GM18508 (cell line): ENCODE results near the gene GLB1L2.
"Not testable (repeated sequence)": the region's sequence is repeated elsewhere in the genome, so short reads cannot be mapped to it uniquely, and the experiment has no call there.

Experiments used
- ATAC-seq: cut with Tn5 transposase; IDR thresholded peaks from one replicate; pipeline ENCODE4 v1.9.1; 2021; ENCODE audit warnings: moderate number of reproducible peaks; ENCODE audit not compliant: insufficient read depth, unreplicated experiment

Gene GLB1L2

DNA sequence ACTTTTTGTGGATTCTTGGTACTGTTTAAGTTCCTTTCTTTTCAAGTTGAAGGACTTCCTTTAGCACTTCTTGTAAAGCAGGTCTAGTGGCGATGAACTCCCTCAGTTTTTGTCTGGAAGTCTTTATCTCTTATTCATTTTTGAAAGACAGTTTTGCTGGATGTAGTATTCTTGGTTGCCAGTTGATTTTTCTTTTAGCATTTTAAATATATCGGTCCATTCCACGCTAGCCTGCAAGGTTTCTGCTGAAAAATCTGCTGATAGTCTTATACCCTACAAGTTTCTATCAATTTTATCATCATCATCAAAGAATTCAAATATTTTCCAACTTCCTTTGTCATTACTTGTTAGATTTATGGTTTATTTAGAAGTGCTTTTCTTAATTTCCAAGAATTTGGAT, 14.7 kb upstream of the GLB1L2 start:
- no peak for ATAC-seq

DNA sequence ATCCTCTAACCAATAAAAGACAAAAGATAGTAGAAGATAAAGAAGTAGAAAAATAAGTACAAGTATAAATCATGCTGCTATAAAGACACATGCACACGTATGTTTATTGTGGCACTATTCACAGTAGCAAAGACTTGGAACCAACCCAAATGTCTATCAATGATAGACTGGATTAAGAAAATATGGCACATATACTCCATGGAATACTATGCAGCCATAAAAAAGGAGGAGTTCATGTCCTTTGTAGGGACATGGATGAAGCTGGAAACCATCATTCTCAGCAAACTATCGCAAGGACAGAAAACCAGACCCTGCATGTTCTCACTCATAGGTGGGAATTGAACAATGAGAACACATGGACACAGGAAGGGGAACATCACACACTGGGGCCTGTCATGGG, 10.4 kb upstream of the GLB1L2 start:
- ATAC-seq, result not testable (repeated sequence)

DNA sequence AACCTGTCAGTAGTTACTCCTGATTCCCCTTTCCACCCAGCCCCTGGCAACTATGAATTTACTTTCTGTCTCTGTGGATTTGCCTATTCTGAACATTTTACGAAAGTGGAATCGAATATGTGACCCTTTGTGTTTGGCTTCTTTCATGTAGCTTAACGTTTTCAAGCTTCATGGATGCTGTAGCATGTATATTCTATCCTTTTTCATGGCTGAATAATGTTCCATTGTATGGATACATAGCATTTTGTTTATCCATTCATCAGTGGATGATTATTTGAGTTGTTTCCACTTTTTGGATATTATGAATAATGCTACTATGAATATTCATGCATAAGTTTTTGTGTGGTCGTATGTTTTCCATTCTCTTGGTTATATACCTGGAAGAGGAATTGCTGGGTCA, 9.2 kb upstream of the GLB1L2 start:
- ATAC-seq, result no peak

DNA sequence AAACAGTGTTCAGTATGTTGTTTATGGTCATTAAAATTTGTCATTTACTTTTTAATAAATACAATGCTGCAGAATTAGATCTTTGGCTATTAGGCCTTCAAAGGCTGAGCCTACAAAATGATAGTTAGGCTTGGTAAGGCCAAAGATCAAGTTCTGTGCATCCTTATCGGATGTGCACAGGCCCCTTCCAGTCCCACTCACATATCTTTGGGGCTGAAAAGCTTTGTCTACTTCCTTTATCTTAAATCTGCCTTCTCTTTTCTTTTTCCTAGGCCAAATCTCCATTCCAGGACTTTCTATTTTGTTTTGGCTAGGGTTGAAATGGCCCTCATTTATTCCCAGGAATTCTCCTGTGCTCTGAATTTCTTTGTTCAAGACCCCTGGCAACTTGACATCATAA, 3.4 kb upstream of the GLB1L2 start:
- no peak for ATAC-seq

DNA sequence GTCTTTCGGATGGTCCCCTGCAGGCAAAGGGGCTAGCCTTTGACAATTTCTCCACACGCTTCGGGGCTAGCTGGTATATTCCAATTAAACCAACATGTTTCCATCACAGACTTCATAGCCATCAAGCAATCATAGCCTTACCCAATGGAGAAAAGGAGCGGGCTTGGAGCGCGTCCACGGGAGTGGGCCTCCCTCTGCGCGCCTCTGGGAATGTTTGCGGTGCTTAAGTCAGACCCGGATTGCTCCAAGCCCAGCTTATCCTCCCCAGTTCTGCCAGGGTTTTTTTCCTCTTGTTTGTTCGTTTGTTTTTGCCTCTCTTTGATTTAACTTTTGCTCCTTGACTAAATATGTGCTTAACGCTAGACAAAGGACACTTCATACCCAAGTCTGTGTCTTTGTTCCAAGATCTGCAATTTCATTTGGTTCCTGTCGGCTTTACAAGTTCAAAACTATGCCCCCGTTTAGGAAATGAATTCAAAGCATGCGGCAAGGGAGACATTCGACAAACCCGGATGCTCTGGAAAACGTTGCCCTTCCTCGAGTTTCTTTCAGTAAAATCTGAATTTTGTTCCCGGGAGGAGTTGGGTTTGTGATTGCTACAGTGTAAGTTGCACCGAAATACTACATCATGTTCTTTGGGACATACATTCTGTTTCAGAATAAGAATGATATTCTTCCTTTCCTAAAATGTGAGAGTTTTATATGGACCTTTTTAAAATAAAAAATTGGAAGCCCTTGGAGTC, 1.0 kb upstream of the GLB1L2 start:
- ATAC-seq, result no peak

DNA sequence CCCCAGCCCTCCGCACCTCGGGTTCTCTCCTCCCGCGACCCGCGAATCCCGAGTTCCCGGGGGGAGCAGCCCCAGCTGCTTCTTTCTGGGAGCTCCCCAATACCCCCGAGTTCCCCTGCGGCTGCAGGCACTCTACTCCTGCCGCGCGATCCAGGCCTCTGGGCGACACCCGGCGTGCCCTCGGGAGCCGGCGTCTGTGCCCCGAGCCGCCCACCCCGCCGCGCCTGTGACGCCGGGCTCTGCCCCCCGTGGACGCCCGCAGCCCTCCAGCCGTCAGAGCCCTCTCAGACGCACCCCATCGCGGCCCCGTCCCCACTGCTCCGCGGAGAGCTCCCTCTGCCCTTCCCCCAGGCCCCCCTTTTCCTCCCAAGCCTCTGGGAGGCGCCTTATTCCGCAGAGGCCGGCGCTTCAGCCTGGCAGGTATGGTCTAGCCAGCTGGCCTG, 422 bp downstream of the GLB1L2 start:
- no peak for ATAC-seq

DNA sequence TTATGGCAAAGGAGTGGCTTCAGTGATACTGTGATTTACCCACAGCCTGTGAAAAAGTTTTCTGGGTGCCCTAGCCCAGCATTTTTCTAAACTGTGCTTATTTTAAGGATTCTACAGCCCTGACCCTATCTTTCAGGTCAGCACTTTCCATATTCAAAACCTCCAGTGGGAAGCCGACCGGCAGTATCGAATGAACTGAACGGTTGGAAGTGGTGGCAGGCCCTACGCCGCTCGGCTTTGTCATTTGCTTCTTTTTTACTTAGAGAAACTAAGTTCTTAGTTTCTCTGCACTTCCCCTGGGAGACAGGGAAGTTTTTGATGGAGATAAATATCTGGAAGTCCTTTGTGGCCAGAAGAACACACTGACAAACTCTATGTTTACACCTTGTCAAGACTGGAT, 994 bp downstream of the GLB1L2 start:
- ATAC-seq, result no peak

DNA sequence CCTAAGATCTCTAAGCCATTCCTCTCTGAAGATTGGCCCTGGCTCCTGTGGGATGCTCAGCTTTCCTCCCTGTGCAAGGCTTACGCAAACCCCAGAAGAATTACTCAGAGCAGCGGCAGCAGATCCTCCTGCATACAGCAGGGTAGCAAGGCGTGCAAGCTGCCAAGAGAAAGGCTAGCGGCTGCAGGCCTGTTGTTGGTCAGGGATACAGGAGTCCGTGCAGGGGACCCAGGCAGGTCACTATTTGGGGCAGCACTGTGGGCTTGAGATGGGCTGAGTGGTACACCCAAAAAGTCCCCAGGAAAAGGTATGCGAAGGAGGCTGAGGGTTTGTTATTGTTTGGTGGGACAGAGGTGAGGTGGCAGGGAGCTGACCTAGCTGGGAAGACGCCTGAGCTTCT, 1.5 kb downstream of the GLB1L2 start:
- no peak for ATAC-seq

DNA sequence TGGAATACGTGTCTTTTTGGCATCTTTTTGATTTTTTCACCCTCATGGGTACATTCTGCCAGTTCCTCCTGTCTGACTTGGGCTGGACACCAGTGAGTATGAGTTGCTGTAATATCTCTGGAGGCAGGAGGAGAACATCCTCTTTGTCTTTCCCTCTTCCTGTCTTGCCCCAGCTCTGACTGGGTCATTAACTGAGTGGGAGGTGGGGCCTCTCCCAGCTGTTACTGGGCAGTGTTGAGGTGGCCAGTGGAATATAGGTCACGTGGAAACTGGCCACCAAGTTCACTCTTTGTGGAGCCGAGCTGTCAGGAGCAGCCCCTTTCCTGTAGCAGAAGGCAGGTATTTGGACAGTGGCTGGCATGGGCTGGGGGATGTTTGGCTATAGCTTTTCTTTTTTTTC, 2.2 kb downstream of the GLB1L2 start:
- no peak for ATAC-seq

DNA sequence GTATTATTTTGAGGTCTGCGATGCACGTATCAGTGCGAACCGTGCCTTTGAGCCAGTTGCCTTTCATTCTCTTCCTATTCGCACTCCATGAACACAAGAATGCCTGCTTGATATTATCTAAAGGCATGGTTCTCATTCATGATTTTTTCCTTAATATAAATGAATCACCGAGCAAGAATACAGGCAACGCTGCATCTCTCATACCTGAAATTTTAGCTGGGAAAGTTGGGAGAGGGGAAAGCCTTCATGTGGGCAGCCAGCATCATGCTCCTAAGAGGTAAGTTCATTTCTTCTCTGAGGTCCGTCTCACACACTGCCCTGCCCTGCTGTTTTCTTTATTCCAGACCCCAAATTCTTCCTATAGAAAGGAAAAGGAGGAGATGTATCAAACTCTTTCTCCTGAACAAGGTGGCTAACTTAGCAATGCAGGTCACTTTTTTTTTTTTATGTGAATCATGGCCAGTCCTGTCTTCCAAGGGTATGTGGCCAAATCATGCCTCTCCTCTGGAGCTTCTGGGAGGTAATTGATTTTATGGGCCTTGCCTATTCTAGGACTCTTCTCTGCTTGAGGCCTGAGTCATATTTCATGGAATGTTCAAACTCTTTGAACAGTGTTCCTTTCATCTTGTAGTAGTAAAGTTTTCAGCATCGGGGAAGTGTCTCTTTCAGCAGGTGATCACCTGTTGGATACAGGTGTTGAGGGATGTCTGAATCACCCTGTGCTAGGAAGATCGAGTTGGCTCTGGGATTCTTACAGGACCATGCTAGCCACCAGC, 3.2 kb downstream of the GLB1L2 start:
- no peak for ATAC-seq

DNA sequence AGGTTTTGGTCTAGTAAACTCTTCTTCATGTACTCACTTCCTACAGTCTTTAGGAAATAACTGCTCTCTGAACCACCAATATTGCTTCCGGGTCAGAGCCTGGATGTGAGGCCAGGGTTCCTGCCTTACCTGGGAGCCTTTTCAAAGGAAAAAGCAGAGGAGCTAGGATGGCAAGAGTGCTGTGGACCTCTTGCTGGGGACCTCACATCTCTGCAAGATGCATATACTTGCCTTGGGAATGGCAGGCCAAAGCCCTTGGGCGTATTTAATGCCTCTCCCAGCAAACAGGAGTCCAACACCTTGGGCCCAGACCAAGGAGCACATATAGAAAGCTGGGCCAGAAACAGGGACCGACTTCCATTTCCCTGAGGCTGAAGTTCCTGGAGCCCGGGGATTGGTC, 5.3 kb downstream of the GLB1L2 start:
- no peak for ATAC-seq

DNA sequence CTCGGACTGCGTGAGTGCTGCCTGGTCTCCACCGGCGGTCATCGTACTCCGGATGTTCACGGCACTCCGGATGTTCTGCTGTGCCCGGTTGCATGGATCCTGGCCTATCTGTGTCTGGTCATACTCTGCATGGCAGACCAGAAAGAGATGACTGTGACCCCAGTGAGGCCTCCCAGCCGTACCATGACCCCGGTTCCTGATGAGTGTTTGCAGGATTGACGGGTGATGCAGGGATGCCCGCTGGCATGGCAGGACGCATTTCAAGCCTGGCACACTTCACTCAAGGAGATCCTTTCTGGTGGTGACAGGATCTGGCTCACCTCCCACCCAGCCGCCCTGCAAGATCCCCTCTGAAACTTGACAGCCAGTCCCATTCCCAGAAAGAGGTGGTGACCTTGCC, 6.3 kb downstream of the GLB1L2 start:
- ATAC-seq, result no peak

DNA sequence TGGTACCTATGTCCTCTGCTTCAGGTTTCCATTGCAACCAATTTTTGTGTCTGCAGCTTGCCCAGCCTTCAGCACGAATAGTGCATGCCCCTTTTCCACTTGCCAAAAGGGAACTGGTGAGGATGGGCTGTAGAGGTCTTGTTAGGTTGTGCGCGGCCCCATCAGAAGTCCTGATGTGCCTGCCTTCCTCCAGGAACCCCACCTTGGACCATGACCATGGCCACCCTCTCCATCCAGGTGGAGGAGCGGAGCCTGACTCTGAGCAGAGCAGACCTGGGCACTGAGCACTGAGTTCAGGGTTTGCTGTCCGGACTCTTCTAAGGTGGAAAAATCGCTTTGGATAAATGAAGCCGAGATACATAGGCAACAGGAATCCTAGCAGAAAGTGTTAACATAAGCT, 6.9 kb downstream of the GLB1L2 start:
- no peak for ATAC-seq

DNA sequence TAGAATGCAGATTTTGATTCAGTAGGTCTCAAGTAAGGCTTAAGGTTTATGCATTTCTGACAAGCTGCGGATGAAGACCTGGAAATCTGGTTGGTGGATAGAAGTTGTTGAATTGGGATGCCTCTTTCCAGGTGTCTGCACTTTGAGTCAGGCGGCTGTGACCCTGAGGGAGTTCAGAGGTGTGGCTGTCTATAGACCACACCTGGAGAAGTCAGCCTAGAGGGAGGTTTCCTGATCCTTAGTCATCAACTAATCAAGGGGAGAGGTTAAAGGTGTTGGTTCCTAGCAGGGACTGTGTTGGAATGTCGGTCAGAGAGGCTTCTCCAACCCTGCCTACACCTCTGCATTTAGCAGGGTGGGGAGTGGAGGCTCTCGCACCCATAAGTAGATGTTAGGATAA, 8.0 kb downstream of the GLB1L2 start:
- no peak for ATAC-seq

DNA sequence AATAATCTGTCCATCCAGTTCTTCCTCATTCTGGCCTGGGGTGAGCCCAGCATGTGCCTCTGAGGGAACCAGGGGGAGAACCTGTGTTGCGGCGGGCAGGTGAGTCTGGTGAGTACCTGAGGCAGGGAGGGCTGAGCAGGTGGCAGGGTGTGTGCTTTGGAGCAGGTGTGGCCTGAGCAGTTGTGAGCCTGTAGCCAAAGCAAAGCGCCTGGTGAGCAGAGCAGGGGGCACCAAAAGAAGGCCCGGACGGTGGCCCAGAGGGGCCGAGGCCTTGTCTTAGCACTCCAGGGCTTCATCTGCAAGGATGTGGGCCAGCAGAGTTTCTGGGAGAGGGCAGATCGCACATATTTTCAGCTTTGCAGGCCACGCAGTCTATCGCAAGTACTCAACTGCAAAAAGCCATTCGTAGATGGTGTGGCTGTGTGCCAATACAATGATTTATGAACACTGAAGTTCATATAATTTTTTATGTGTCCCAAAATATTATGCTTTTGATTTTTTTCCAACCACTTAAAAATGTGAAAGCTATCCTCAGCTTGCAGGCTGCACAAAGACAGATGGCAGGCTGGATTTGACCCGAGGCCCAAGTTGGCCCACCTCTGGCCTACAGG, 8.7 kb downstream of the GLB1L2 start:
- ATAC-seq, result no peak

DNA sequence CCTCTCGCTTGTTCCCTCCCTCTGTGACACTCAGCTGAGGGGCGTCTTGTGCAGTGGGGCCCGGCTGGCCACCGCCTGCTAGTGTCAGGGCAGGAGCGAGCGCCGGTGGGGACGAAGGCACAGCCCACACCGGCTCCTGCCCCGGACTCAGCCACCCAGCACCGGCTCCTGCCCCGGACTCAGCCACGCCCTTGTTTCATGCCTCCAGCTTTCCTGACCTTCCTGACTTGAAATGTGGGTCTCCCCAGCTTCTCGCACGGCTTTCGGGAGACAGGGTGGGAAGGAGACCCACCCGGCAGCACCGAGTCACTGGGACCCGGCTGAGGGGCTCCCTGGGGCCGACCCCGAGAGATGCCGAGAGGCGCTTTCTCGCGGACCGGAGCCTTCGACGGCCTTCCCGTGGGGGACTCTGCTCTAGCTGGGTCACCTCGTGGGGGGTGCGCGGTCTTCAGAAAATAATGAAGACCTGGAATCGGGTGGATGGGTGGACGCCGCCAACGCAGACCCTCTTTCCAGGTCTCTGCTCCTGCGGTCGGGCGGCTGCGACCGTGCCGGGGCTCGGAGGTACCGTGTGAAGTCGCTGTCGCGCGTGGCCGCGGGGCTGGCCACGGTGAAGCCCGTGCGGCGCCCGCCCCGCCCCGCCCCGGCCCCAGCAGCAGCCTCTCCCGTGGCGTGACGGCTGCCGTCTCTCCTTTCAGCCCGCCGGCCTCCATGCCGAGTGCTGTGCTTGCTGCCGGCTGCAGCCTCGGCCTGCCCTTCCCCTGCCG, 10.2 kb downstream of the GLB1L2 start:
- ATAC-seq, result no peak

DNA sequence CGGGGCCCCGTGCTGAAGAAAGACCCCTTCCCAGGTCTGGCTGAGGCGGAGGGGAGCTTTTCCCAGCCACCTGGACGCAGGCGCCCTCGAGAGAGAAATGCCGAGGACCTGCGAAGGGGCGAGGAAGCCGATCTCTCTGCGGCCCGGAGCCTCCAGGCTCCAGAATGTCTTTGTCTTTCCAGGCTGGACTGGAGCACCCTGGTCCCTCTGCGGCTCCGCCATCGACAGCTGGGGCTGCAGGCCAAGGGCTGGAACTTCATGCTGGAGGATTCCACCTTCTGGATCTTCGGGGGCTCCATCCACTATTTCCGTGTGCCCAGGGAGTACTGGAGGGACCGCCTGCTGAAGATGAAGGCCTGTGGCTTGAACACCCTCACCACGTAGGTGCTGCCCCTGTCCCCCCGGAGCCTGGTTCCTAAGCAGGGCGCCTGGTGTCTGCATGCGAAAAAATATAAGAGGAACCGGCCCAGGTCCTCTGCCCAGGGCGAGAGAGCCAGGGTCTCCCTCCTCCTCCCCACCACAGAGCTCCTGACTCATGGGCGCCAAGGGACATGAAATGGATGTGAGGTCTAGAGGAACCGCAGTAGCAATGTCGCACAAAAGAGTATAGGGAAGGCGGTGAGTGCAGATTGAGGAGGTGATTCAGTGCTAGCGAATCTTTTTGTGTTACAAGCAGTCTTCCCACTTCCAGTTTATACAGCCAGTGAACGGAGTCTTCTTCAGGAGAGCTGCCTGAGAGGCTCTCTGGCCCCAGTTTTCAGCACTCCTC, 11.0 kb downstream of the GLB1L2 start:
- no peak for ATAC-seq

DNA sequence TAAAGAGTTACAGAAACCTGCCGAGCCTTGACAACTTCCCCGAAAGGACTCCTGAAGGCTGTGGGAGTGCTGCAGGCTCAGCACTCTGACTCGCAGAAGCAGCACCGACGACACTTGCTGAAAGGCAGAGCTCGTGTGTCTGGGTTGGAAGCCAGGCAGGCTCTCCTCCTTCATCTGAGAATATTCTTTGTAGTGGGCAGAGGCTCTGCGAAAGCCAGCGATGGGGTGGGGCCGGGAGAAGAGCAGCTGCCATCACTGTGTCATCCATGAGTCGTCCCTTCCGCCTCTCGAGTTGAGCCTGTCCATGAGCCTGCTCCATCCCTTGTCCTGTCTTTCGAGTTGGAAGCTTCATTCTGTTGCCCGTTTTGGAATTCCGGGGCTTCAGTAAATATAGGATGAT, 11.9 kb downstream of the GLB1L2 start:
- no peak for ATAC-seq

DNA sequence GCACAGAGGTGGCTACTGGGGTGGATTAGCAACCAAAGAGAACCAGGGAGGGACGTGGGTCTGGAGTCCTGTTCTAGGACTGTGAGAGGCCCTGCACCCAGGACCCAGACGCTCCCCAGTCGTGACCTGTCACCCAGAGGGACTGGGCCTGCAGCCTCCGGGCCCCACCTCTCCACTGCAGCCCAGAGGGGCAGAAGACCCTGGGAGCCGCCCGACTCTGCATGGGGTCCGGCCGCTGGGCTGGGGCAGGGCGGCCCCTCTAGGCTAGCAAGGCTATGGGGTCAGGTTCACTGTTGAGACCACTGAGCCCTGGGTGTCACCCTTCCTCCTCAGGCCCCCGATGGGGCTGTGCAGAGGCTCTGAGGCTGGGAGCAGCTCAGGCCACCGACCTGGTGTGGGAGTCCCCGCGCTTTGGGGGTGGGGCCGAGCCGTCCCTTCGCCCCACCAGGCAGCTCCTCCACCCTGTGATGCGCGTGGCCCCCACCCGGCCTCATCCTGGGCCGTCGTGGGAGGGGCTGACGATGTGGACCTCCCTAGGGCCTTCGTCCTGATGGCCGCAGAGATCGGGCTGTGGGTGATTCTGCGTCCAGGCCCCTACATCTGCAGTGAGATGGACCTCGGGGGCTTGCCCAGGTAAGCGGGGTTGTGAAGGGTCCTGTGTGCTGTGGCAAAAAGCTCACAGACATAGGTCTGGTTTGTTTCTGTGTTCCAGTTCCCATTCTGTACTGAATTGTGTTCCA, 12.9 kb downstream of the GLB1L2 start:
- not testable (repeated sequence) for ATAC-seq

DNA sequence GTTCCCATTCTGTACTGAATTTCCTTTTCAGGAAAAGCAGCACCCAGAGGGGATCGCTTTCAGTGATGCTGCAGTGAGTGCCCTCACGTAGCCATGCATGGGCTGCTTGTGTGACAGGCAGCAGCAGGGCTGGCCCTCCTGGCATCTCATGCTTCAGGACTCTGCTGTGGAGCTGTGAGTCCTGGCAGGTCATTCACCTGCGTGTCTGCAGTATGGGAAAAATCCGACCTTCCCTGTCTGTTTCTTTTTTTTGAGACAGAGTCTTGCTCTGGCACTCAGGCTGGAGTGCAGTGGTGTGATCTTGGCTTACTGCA, 13.4 kb downstream of the GLB1L2 start:
- ATAC-seq, result no peak
